Anterior cingulate cortex (tissue), 58 donors: Measurements from ENCODE around the gene ENTPD7.
A peak's percentile ranks its signal among the peaks of the same experiment; 100 is the strongest.

ENCODE experiments used
- DNase-seq, 58 donors: peaks; one replicate each; lab custom pipeline; 2025; lab: John Stamatoyannopoulos, UW

ENTPD7 gene

GRCh38 chr10:99633832-99634231 lies 25.5 kb upstream of the ENTPD7 start:
- DNase-seq, result no peak

- DNase-seq, result no peak
Measured at GRCh38 chr10:99647601-99648151, 11.6 kb upstream of the ENTPD7 start.

- DNase-seq, result no peak
Measured at GRCh38 chr10:99648717-99649116, 10.6 kb upstream of the ENTPD7 start.

GRCh38 chr10:99652800-99653390 lies 6.4 kb upstream of the ENTPD7 start:
- no peak for DNase-seq

GRCh38 chr10:99654390-99655175 lies 4.7 kb upstream of the ENTPD7 start:
- DNase-seq, result no peak

- no peak for DNase-seq
Measured at GRCh38 chr10:99656199-99657064, 2.9 kb upstream of the ENTPD7 start.

- DNase-seq, result peak in 20 of 58 donors; percentile 1 to 39 (median 5)
Measured at GRCh38 chr10:99658622-99659030, 683 bp upstream of the ENTPD7 start.

- peak in 4 of 58 donors; percentile 2 to 34 (median 21) for DNase-seq
Measured at GRCh38 chr10:99659868-99660366, 608 bp downstream of the ENTPD7 start.

- DNase-seq, result no peak
Measured at GRCh38 chr10:99660662-99661376, 1.5 kb downstream of the ENTPD7 start.

- no peak for DNase-seq
Measured at GRCh38 chr10:99661377-99661763, 2.1 kb downstream of the ENTPD7 start.

- no peak for DNase-seq
Measured at GRCh38 chr10:99665304-99665703, 6.0 kb downstream of the ENTPD7 start.

- DNase-seq, result no peak
Measured at GRCh38 chr10:99667108-99667751, 7.9 kb downstream of the ENTPD7 start.

- DNase-seq, result no peak
Measured at GRCh38 chr10:99671386-99671785, 12.1 kb downstream of the ENTPD7 start.

GRCh38 chr10:99672884-99673283 lies 13.6 kb downstream of the ENTPD7 start:
- no peak for DNase-seq

- no peak for DNase-seq
Measured at GRCh38 chr10:99673492-99673891, 14.2 kb downstream of the ENTPD7 start.

GRCh38 chr10:99674762-99675161 lies 15.5 kb downstream of the ENTPD7 start:
- DNase-seq, result no peak

- no peak for DNase-seq
Measured at GRCh38 chr10:99676426-99676825, 17.1 kb downstream of the ENTPD7 start.

- no peak for DNase-seq
Measured at GRCh38 chr10:99676895-99677294, 17.6 kb downstream of the ENTPD7 start.

- no peak for DNase-seq
Measured at GRCh38 chr10:99678921-99679320, 19.6 kb downstream of the ENTPD7 start.

GRCh38 chr10:99681553-99681952 lies 22.2 kb downstream of the ENTPD7 start:
- no peak for DNase-seq
